ENCODE measurements around the gene SRSF10.
A peak's percentile ranks its signal among the peaks of the same experiment; 100 is the strongest.

SRSF10 gene

DNA sequence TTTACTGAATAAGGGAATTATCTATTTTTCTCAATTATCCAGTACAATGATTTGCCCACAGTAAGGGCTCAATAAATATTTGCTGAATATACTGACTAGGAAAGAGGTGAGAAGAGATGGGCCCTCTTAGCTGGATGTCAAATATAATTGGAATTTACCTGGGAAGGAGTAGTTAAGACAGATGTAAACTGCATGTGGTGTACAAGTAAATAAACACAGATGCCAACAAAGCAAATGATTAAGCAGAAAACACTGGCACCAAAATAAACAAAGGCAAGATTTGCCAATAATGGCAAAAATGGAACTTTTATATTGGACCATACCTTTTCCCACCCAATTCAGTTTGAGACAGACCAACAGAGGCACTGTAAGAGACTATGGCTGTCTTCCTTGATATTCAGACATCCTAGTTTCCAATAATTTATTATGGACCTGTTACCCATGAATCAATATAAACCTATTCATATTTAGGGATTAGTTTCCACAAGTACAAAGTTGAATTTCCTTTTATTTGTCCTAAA is 13.1 kb downstream of the SRSF10 start:
- TF ChIP-seq, protein P1, sequence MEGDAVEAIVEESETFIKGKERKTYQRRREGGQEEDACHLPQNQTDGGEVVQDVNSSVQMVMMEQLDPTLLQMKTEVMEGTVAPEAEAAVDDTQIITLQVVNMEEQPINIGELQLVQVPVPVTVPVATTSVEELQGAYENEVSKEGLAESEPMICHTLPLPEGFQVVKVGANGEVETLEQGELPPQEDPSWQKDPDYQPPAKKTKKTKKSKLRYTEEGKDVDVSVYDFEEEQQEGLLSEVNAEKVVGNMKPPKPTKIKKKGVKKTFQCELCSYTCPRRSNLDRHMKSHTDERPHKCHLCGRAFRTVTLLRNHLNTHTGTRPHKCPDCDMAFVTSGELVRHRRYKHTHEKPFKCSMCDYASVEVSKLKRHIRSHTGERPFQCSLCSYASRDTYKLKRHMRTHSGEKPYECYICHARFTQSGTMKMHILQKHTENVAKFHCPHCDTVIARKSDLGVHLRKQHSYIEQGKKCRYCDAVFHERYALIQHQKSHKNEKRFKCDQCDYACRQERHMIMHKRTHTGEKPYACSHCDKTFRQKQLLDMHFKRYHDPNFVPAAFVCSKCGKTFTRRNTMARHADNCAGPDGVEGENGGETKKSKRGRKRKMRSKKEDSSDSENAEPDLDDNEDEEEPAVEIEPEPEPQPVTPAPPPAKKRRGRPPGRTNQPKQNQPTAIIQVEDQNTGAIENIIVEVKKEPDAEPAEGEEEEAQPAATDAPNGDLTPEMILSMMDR (IDR thresholded peaks at IDR 0.05; ENCODE audit: low read depth, low read length), result no peak

GRCh38 chr1:23964790-23965740 is 15.1 kb downstream of the SRSF10 start:
- in situ Hi-C loops (cut with HindIII; ENCODE audit: low sequenced_read_pairs), result no loop called here
- DNase-seq (ENCODE audit: low read depth, low spot score), result peak; percentile 10
- TF ChIP-seq, protein P1 (IDR thresholded peaks at IDR 0.05; ENCODE audit: low read depth, low read length), result no peak
- H3K4me3 ChIP-seq (ENCODE audit: low read depth, low read length), result no peak overlapping the region

More for the DNA sequence above, 13.1 kb downstream of the SRSF10 start:
- no peak for DNase-seq (ENCODE audit: low read depth, low spot score)
- in situ Hi-C loops (cut with HindIII; ENCODE audit: low sequenced_read_pairs), result no loop called here
- no peak overlapping the region for H3K4me3 ChIP-seq (ENCODE audit: low read depth, low read length)

GRCh38 chr1:23964235-23964668 is 15.9 kb downstream of the SRSF10 start:
- DNase-seq (ENCODE audit: low read depth, low spot score), result no peak
- TF ChIP-seq, protein P1 (IDR thresholded peaks at IDR 0.05; ENCODE audit: low read depth, low read length), result no peak
- no peak overlapping the region for H3K4me3 ChIP-seq (ENCODE audit: low read depth, low read length)
- in situ Hi-C loops (cut with HindIII; ENCODE audit: low sequenced_read_pairs), result no loop called here

DNA sequence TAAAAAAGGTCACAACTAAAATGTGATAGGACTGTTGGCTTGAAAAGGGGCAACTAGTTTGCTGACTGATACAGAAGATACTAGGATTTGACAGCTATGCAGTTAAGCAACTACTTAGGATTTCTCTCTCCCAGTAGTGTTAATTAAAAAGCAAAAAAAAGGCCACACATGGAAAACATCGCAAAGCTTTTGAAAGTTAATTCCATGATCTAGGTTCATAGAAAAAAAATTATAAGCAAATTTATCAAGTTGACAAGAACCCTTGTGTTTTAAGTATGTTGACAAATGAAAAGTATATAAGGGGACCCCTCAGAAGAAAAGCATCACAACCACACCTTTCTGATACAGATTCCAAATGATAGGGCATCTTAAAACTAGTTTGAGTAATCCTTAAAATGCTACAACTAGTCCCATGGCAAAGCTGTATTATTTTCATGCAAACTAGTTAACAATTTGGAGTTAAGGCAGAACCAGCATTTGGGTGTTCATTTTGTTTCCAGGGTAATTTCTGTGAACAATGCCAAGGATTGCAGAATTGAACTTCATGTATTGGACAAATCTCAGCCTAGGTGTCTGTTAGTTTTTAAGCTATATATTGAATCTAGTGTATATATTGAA is 16.4 kb downstream of the SRSF10 start:
- in situ Hi-C loops (cut with HindIII; ENCODE audit: low sequenced_read_pairs), result no loop called here
- no peak overlapping the region for H3K4me3 ChIP-seq (ENCODE audit: low read depth, low read length)
- DNase-seq (ENCODE audit: low read depth, low spot score), result peak; percentile 15
- TF ChIP-seq, protein P1 (IDR thresholded peaks at IDR 0.05; ENCODE audit: low read depth, low read length), result no peak

GRCh38 chr1:23960291-23961020 is 19.7 kb downstream of the SRSF10 start:
- TF ChIP-seq, protein P1 (IDR thresholded peaks at IDR 0.05; ENCODE audit: low read depth, low read length), result no peak
- in situ Hi-C loops (cut with HindIII; ENCODE audit: low sequenced_read_pairs), result no loop called here

More at GRCh38 chr1:23960291-23961020, 19.7 kb downstream of the SRSF10 start:
- peak overlapping the region; percentile 90 for H3K4me3 ChIP-seq (ENCODE audit: low read depth, low read length)
- DNase-seq (ENCODE audit: low read depth, low spot score), result peak; percentile 54
